NB4 (cell line): ENCODE results near the gene STIP1.
"Not testable (repeated sequence)": the region's sequence is repeated elsewhere in the genome, so short reads cannot be mapped to it uniquely, and the experiment has no call there.

Experiments
- DNase-seq: peaks from one replicate; pipeline ENCODE4 v3.0.0; 2010; ENCODE audit warnings: low read depth
- H3K4me3 ChIP-seq: one replicate; pipeline ENCODE4 v1.5.1; 2011; ENCODE audit warnings: mild to moderate bottlenecking, low read depth, low read length, moderate library complexity
- MYC ChIP-seq: IDR thresholded peaks from 2 replicates; pipeline ENCODE4 v1.6.1; 2011; ENCODE audit warnings: low read depth, low read length
- POLR2A ChIP-seq: IDR thresholded peaks from 2 replicates; pipeline ENCODE4 v1.6.1; 2011; ENCODE audit warnings: mild to moderate bottlenecking; ENCODE audit not compliant: insufficient read length; ENCODE audit errors: extremely low read depth
- TF ChIP-seq, protein P1 (sequence below): IDR thresholded peaks from 2 replicates; pipeline ENCODE4 v1.6.1; 2011; ENCODE audit warnings: low read depth, low read length
- TF ChIP-seq, protein P2 (sequence below): IDR thresholded peaks from one replicate; pipeline ENCODE4 v1.5.1; 2012; ENCODE audit warnings: low read depth, low read length

Gene STIP1

DNA sequence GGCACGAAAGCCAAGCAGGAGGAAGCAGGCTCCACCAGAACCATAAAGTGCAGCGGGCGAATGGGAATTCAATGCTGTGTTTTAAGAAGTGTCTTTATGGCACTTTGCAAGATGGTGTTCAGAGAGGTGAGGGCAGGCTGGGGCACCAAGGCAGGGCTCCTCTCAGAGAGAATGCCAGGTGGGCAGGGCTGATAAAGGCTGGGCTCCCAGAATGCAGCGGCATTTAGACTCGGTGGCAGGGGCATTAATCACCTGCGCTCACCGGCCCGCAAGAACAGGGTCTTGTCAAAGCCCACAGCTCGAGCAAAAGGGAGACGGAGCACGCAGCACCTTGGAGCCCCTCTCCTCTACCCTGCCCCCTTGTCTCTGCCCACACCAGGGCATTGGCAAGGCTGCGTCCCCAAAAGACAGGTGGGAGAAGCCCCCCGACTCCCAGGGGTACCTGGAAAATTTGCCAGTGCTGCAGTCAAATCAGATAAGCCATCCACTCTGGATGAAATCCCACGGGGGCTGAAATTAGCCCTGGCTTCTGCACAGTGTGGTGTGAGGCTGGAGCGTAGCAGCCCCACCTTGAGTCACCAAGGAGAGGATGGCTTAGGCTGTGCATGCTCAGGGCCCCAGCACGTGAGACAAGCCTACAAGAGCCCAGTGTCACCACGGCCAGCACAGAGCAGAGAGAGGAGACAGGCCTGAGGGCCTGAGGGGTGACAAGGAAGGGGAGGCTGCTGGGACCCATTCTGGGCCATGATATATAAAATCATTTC, 28.2 kb upstream of the STIP1 start:
- no peak overlapping the region for H3K4me3 ChIP-seq
- TF ChIP-seq, protein P1, sequence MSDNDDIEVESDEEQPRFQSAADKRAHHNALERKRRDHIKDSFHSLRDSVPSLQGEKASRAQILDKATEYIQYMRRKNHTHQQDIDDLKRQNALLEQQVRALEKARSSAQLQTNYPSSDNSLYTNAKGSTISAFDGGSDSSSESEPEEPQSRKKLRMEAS = no peak
- TF ChIP-seq, protein P2, sequence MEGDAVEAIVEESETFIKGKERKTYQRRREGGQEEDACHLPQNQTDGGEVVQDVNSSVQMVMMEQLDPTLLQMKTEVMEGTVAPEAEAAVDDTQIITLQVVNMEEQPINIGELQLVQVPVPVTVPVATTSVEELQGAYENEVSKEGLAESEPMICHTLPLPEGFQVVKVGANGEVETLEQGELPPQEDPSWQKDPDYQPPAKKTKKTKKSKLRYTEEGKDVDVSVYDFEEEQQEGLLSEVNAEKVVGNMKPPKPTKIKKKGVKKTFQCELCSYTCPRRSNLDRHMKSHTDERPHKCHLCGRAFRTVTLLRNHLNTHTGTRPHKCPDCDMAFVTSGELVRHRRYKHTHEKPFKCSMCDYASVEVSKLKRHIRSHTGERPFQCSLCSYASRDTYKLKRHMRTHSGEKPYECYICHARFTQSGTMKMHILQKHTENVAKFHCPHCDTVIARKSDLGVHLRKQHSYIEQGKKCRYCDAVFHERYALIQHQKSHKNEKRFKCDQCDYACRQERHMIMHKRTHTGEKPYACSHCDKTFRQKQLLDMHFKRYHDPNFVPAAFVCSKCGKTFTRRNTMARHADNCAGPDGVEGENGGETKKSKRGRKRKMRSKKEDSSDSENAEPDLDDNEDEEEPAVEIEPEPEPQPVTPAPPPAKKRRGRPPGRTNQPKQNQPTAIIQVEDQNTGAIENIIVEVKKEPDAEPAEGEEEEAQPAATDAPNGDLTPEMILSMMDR = no peak
- no peak for DNase-seq

DNA sequence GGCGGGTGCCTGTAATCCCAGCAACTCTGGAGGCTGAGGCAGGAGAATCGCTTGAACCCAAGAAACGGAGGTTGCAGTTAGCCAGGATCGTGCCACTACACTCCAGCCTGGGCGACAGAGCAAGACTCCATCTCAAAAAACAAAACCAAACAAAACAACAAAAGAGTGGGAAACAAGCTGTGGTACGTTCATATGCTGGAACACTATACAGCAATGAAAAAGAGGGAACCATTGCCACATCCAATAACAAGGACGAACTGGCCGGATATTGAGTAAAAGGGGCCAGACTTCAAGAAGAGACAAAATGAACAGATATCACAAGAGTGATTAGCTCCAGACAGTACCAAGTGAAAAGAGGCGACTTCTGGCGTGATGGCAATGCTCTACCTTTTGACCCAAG, 24.9 kb upstream of the STIP1 start:
- no peak for DNase-seq
- TF ChIP-seq, protein P2 = no peak
- TF ChIP-seq POLR2A = no peak
- TF ChIP-seq, protein P1 = no peak
- TF ChIP-seq MYC = no peak
- H3K4me3 ChIP-seq = no peak overlapping the region

DNA sequence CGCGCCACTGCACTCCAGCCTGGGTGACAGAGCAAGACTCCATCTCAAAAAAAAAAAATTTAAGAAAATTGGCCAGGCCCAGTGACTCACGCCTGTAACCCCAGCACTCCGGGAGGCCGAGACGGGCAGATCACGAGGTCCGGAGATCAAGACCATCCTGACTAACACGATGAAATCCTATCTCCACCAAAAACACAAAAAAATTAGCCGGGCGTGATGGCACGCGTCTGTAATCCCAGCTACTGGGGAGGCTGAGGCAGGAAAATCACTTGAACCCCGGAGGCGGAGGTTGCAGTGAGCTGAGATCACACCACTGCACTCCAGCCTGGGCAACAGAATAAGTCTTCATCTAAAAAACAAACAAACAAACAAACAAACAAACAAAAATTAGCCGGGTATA, 23.2 kb upstream of the STIP1 start:
- not testable (repeated sequence) for H3K4me3 ChIP-seq, DNase-seq

DNA sequence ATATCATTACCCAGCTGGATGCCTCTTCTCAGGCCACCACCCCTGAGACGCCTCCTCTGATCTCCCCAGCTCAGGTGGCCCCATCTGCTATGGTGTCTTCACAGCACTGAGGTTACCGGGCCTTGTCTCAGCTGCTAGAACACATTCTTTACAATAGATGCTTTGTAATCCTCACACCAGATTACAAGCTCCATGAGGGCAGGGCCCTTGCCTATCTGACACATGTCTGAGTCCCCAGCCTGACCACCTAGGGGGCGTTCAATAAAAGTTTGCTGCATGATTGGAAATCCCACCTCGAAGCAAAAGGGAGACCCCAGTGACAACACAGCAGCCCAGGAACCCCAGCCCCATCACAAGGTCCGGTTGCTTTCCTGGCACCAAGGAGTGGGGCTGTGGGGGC, 22.0 kb upstream of the STIP1 start:
- no peak overlapping the region for H3K4me3 ChIP-seq
- TF ChIP-seq, protein P1 = no peak
- TF ChIP-seq POLR2A = no peak
- TF ChIP-seq, protein P2 = no peak
- no peak for TF ChIP-seq MYC
- no peak for DNase-seq

DNA sequence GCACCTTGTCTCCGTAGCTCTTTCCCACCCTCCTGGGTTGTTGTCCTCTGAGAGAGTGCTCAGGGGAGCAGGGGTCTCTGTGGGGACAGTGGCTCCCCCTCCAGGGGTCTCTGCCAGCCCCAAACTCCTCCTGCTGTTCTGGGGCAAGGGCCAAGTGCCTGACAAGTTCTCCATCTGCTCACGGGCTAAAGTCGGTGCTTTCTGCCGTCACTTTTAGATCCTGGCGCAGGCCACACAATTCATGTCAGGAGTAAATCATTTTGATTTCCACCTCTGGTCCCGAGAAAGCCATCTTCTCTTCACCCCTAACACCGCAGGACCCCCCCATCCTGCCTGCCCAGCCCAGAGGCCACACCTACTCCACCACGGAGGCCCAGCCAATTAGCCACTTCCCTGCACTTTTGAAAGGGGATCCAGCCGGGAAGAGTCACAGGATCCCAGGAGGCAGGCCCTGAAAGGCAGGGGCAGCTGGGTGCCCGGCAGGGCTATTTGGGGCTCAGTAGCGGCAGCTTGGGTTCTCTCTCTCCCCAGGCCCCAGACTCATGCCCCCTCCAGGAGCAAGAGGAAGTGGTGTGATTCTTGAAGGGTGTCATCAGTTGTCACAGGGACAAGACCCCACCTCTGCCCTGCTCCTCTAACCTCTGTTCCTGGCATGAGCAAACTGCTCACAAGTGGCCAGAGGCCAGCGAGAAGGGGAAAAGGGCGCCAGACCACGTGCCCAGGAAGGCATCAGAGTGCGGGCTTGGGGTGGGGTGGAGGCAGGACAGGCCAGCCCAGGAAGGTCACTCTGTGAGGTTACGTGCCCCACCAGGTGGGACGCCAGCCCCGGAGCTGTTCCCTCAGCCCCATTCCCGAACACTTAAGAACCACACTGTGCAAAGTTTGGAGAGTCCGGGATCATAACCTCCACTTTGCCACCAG, 21.3 kb upstream of the STIP1 start:
- H3K4me3 ChIP-seq = peak overlapping the region; percentile 72
- DNase-seq = peak; percentile 65
- TF ChIP-seq, protein P2 = no peak
- TF ChIP-seq, protein P1 = peak; percentile 27; the same call in 1 of the 2 replicates

DNA sequence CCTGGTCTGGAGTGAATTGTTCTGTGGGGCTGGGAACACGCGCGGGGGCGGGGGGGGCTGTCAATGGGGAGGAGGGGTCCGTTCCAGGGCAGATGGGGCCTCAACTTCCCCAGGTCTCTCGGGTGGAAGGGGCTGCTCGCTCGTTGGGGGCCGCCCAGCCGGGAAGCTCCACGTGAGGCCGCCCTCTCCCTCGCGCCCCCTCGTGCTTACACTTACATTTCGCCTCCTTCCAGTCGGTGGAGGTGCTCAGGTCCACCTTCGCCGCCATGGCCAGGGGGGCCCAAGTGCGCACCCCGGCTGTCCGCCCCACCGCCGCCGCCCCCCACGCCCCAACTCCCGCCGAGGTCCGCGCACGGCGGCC, 20.5 kb upstream of the STIP1 start:
- peak overlapping the region; percentile 72 for H3K4me3 ChIP-seq
- TF ChIP-seq MYC = no peak; the same call in 1 of the 2 replicates
- TF ChIP-seq POLR2A = no peak
- TF ChIP-seq, protein P2 = no peak
- TF ChIP-seq, protein P1 = peak; percentile 59; the same call in 1 of the 2 replicates
- DNase-seq = peak; percentile 64
